ENCODE data around the gene FMN2. TPM values are rescaled to one million over a fixed set of nuclear protein-coding genes. Genes with fewer than 3 reads are reported as not detected.
A peak's percentile ranks its signal among the peaks of the same experiment; 100 is the strongest.

The FMN2 gene
- total RNA-seq, 1 donor from 2014 or later, result 3.5 TPM

GRCh38 chr1:240294566-240294965, 202.9 kb downstream of the FMN2 start:
- DNase-seq (ENCODE audit: low spot score), result no peak
- H3K36me3 Mint-ChIP-seq (ENCODE audit: low read depth), result no peaks in the 10 kb centered on the region
- no peak overlapping the region for H3K4me3 Mint-ChIP-seq (ENCODE audit: unreplicated experiment)
- peaks cover 14% of the 10 kb centered on the region for H3K4me1 Mint-ChIP-seq (ENCODE audit: low read depth)
- TF ChIP-seq CTCF (IDR thresholded peaks at IDR 0.05), result peak; percentile 45
- no peaks in the 10 kb centered on the region for H3K27me3 Mint-ChIP-seq (ENCODE audit: low read depth)
- no peaks in the 10 kb centered on the region for H3K9me3 Mint-ChIP-seq (ENCODE audit: low read depth)
- H3K27ac Mint-ChIP-seq (ENCODE audit: unreplicated experiment), result no peak overlapping the region

- no peak overlapping the region for H3K4me3 Mint-ChIP-seq (ENCODE audit: unreplicated experiment)
- no peaks in the 10 kb centered on the region for H3K36me3 Mint-ChIP-seq (ENCODE audit: low read depth)
- H3K9me3 Mint-ChIP-seq (ENCODE audit: low read depth), result no peaks in the 10 kb centered on the region
- peak; percentile 28 for TF ChIP-seq CTCF (IDR thresholded peaks at IDR 0.05)
- H3K27ac Mint-ChIP-seq (ENCODE audit: unreplicated experiment), result no peak overlapping the region
- H3K27me3 Mint-ChIP-seq (ENCODE audit: low read depth), result no peaks in the 10 kb centered on the region
- H3K4me1 Mint-ChIP-seq (ENCODE audit: low read depth), result peaks cover 14% of the 10 kb centered on the region
- DNase-seq (ENCODE audit: low spot score), result no peak
Measured at GRCh38 chr1:240295811-240296210, 204.1 kb downstream of the FMN2 start.

GRCh38 chr1:240304466-240304865, 212.8 kb downstream of the FMN2 start:
- Mint-ChIP-seq H3K36me3 (ENCODE audit: low read depth) (peaks cover 8% of the 10 kb centered on the region), H3K27ac (ENCODE audit: unreplicated experiment) (no peak overlapping the region), H3K27me3 (ENCODE audit: low read depth) (no peaks in the 10 kb centered on the region), H3K4me1 (ENCODE audit: low read depth) (peaks cover 16% of the 10 kb centered on the region), H3K4me3 (ENCODE audit: unreplicated experiment) (no peak overlapping the region), H3K9me3 (ENCODE audit: low read depth) (peaks cover 17% of the 10 kb centered on the region)
- no peak for DNase-seq (ENCODE audit: low spot score)
- no peak for TF ChIP-seq CTCF (IDR thresholded peaks at IDR 0.05)

- DNase-seq (ENCODE audit: low spot score), result no peak
- H3K9me3 Mint-ChIP-seq (ENCODE audit: low read depth), result peaks cover 17% of the 10 kb centered on the region
Measured at GRCh38 chr1:240306673-240307072, 215.0 kb downstream of the FMN2 start.

GRCh38 chr1:240308096-240308495, 216.4 kb downstream of the FMN2 start:
- no peak for TF ChIP-seq CTCF (IDR thresholded peaks at IDR 0.05)
- no peaks in the 10 kb centered on the region for H3K27me3 Mint-ChIP-seq (ENCODE audit: low read depth)
- no peak overlapping the region for H3K4me3 Mint-ChIP-seq (ENCODE audit: unreplicated experiment)
- no peak for DNase-seq (ENCODE audit: low spot score)
- peaks cover 32% of the 10 kb centered on the region for H3K4me1 Mint-ChIP-seq (ENCODE audit: low read depth)
- H3K36me3 Mint-ChIP-seq (ENCODE audit: low read depth), result peaks cover 4% of the 10 kb centered on the region
- peaks cover 12% of the 10 kb centered on the region for H3K9me3 Mint-ChIP-seq (ENCODE audit: low read depth)
- no peak overlapping the region for H3K27ac Mint-ChIP-seq (ENCODE audit: unreplicated experiment)

More at GRCh38 chr1:240306673-240307072, 215.0 kb downstream of the FMN2 start:
- no peak for TF ChIP-seq CTCF (IDR thresholded peaks at IDR 0.05)
- H3K27ac Mint-ChIP-seq (ENCODE audit: unreplicated experiment), result no peak overlapping the region
- H3K4me3 Mint-ChIP-seq (ENCODE audit: unreplicated experiment), result no peak overlapping the region
- H3K4me1 Mint-ChIP-seq (ENCODE audit: low read depth), result peaks cover 26% of the 10 kb centered on the region
- H3K27me3 Mint-ChIP-seq (ENCODE audit: low read depth), result no peaks in the 10 kb centered on the region
- peaks cover 8% of the 10 kb centered on the region for H3K36me3 Mint-ChIP-seq (ENCODE audit: low read depth)
